Breast epithelium (tissue), 3 donors: ENCODE measurements around the gene GPC6.

Experiments used
- POLR2A ChIP-seq: fragments of 450-650 bp; IDR thresholded peaks from one replicate; pipeline ENCODE4 v1.6.1; 2016; ENCODE audit warnings: antibody characterized with exemption, mild to moderate bottlenecking, moderate library complexity
- POLR2AphosphoS5 ChIP-seq, 3 donors: sonication (generic); formaldehyde crosslinking; IDR thresholded peaks; one replicate each; pipeline ENCODE4 v1.6.1; 2017; ENCODE audit warnings: antibody characterized with exemption in 3 of 3
- TF ChIP-seq, protein P1 (sequence below), 3 donors: fragments of 450-650 bp; IDR thresholded peaks; one replicate each; pipeline ENCODE4 v1.5.1; 2016 to 2017; ENCODE audit warnings: antibody characterized with exemption in 3 of 3, mild to moderate bottlenecking in 3 of 3, moderate library complexity in 3 of 3

DNA sequence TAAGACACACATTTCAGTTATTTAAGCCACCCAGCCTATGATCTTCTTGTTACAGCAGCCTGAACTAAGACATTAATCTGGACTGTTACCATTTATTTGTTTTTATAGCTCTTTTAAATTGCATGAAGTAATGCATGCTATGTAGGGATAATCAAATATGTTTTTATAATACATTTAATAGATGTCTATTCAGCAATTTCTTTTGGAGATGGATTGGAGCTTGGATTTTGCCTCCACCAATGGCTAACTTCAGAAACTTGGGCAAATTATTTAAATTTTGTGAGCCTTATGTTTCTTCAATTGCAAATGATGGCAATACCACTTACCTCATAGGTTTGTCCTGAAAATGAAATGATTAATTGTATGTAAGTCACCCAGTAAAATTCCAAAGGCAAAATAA is 288.7 kb downstream of the GPC6 start:
- TF ChIP-seq, protein P1, sequence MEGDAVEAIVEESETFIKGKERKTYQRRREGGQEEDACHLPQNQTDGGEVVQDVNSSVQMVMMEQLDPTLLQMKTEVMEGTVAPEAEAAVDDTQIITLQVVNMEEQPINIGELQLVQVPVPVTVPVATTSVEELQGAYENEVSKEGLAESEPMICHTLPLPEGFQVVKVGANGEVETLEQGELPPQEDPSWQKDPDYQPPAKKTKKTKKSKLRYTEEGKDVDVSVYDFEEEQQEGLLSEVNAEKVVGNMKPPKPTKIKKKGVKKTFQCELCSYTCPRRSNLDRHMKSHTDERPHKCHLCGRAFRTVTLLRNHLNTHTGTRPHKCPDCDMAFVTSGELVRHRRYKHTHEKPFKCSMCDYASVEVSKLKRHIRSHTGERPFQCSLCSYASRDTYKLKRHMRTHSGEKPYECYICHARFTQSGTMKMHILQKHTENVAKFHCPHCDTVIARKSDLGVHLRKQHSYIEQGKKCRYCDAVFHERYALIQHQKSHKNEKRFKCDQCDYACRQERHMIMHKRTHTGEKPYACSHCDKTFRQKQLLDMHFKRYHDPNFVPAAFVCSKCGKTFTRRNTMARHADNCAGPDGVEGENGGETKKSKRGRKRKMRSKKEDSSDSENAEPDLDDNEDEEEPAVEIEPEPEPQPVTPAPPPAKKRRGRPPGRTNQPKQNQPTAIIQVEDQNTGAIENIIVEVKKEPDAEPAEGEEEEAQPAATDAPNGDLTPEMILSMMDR (IDR thresholded peaks at IDR 0.05), result no peak
- TF ChIP-seq POLR2A, result no peak
- TF ChIP-seq POLR2AphosphoS5 (IDR thresholded peaks at IDR 0.05), result no peak
